SHP77 (cell line): ENCODE data around the gene SURF4.
A peak's percentile ranks its signal among the peaks of the same experiment; 100 is the strongest.

ENCODE experiments used
- DNase-seq, 2 experiments: peaks; one replicate each; lab custom pipeline; 2025; lab: John Stamatoyannopoulos, UW

Gene SURF4

DNA sequence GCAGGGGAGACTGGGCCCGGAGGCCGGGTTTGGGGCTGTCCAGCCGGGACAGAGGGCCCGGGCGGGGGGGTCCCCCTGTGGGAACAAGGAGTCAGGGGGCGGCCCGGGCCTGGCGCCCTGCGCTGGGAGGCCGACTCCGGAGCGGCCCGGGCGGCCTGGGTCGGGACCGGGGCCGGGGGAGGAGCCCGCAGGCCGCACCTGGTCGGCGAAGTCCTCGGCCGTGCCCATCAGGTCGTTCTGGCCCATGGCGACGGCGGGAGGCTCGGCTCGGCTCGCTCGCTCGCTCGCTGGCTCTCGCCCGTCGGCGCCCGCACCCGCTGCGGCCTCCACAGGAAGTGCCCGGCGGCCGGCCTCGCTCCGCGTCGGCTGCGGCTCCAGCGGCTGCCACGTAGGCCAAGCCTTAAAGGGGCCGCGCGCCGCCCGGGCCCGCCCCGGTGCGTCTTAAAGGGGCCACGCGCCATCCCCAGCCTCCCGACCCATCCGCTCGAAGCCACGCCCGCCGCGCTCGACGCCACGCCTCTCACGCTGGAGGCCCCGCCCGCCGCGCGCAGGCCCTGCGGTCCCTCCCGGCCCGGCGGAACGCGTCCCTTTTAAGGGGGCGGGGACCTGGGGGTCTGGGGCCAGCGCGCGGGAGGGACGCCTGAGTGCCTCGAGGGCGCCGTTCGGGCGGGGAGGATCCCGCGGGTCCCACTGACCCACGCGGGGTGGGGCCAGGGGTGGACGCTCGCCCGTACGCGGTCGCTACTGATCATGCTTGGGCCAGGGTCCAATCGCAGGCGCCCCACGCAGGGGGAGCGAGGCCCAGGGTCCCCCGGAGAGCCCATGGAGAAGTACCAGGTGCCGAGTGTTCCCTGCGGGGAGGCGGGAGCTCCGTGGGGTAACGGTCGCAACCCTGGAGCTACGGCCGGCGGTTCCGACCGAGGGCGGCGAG, at the start of gene SURF4, which contains the start of gene STKLD1:
Gene SURF4, minus strand, starts transcription at position 337 of the 931 bp plus-strand sequence. Its CDS starts 91 bp downstream, at position 246.
Gene STKLD1, plus strand, starts transcription at position 643 of the 931 bp plus-strand sequence. Its CDS starts 108 bp downstream, at position 751.
- DNase-seq, result peak; percentile 96 to 98

DNA sequence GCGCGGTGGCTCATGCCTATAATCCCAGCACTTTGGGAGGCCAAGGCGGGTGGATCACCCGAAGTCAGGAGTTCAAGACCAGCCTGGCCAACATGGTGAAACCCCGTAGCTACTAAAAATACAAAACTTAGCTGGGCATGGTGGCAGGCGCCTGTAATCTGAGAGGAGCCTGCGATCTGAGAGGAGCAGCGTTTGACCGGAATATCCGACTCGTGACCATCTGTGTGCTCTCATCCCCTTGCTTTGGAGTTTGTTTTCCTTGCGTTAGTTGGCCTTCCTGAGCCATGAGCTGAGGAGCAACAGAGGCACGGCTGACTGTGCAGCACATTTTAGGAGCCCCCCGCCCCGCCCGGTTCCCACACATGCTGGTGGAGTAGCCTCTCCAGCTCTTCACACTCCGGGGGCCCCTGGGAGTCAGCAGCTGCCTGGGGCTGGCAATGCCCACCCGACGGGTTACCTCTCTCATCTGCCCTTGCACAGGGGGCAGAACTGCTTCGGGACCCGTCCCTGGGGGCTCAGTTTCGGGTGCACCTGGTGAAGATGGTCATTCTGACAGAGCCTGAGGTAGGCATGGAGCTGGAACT, 49.3 kb upstream of the SURF4 start:
- no peak for DNase-seq

DNA sequence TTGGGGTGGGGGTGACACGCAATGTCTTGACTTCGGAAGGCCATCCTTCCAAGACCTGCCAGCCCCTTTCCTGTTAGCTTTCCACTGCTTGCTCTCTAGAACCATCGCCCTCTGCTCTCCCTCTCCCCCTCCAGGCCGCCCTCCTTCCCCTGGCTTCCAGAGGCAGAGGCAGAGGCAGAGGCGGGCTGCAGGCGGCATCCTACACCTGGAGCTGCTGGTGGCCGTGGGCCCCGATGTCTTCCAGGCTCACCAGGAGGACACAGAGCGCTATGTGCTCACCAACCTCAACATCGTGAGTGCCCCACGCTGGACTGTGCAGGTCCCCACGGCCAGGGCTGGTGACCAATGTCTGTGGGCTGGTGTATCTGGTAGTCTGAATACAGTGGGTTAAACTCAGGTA, 48.3 kb upstream of the SURF4 start:
- DNase-seq, result no peak

DNA sequence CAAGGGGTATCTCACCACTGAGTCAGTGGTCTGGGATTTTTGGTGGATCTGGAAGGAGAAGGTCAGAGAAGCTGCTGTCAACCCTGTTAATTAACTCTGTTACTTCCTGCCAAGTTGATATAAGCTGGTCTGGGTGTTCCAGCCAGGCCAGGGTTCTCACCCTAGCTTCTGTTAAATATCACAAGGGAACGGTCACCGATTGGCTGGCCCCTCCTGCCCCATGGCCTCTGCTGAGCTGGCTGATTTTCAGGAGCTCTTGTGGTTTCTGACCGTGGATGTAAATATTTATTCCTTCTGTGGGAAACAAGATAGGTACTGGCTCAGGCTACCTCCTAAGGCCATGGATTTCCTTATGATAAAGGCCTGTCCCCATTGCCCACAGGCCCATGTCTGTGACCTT, 47.4 kb upstream of the SURF4 start:
- DNase-seq, result no peak

DNA sequence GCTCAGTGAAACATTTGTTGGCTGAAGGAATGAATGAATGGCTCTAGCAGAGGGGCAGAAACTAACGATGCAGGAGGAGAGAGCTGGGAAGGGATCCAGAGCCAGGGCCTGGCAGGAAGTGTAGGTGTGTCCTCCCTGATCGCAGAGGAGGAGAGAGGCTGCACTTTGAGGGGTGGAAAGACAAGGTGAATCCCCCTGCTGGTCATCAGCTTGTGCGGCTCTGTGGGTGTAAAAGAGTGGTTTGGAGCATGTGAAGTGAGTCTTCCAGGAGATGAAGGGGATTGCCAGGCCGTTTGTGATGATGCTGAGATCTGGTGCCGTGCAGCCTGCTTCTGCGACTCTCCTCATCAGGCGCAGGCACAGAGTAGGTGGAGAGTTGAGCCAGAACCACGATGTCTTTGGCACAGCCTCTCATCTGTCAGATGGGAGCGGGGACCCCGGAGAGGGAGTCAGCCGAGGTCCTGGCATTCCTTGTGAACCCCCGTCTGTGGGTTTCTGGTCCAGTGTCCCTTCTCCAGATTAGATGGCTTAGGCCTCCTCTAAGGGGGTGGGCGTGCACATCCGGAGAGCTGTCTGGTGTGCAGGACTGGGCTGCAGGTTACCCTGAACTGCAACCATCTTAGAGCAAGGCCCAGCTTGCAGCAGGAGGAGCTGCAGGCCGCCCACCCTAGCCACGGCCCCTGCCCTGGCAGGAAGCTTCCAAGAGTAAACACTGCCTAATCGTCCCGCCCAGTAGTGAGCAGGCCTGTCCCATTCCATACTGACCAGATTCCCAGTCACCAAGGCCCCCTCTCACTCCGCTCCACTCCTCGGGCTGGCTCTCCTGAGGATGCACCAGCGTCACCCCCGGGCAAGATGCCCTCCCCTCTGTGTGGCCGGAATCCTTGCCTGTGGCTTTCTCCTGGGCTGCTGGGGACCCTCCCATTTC, 46.0 kb upstream of the SURF4 start, which contains the start of gene ADAMTS13:
Gene ADAMTS13, plus strand, starts transcription at position 753 of the 928 bp plus-strand sequence. Its CDS starts 77 bp downstream, at position 830.
- peak; percentile 19 to 47 for DNase-seq

DNA sequence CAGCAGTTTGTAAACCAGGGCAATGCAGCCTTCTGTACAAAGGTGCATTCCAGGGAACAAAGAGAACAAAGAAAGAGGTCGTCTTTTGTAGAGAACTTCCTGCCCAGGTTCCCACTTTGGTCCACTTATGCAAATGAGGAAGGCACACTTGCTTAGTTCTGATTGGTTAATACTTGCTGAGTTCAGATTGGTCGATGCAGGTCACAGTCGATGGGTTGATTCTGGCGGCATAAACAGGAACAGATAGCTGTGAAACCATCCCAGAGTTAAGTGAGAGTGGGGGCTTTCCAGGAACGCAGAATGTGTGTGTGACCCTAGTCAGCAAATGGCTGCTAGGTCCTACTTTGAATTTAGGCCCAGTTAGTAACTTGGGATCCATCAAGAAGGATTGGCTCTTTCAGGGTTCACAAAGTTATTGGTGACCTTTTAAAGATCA, 44.5 kb upstream of the SURF4 start:
- no peak for DNase-seq

DNA sequence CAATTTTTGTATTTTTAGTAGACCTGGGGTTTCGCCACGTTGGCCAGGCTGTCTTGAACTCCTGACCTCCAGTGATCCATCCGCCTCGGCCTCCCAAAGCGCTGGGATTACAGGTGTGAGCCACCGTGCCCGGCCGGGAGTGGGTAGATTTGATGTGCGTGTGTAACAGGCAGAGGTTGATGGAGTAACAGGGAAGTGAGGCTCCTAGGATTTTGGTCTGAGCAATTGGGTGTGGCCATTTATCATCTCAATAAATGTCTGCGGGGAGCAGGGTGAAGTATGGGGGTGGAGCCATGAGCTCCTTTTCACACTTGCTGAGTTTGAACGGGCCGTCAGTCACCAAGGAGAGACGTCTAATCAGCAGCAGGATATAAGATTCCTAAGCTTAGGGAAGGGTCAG, 43.1 kb upstream of the SURF4 start:
- DNase-seq, result no peak

DNA sequence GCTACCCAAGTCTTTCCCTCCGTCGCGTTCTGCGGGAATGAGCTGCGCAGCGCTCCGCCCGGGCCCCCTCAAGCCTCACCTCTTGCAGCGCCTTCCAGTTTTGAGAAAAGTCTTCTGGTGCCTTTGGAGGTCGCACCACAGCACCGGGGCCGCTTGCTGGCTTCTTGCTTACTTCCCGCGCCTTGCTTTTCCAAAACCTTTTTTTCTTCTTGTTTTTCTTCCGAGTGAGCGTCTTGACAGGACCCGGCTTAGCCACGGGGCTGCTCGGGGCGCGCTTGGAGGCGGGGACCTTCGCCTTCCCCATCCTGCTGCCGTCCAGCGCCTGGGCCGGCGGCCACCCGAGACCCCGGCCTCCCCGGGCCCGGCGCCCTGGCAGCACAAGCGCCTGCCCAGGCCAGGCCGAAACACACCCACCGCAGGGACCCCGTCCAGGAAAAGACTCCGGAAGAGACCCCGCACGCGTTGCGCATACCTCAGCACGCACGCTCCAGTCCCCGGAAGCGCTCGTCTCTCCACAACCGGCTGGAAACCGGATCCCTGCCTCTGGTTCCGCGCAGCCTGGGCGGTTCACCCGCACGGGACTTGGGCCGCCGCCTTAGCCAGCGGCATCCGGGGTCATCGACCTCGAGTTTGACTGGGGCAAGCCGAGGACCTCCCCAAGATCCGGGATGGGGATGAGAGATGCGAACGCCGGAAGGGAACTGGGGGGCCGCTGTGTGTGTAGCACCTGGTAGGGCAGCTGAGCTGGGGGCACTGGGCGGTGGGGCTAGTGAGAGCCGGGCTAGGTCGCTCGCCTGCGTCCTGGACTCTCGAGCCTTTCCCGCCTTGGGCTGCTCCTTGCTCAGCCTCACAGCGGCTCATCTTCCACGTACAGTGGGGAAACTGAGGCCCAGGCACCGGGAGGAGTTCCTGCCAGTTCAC, 41.9 kb upstream of the SURF4 start, which contains the start of gene REXO4:
Gene REXO4, minus strand, starts transcription at position 470 of the 921 bp plus-strand sequence. Its CDS starts 166 bp downstream, at position 304.
- DNase-seq, result peak; percentile 86 to 89

DNA sequence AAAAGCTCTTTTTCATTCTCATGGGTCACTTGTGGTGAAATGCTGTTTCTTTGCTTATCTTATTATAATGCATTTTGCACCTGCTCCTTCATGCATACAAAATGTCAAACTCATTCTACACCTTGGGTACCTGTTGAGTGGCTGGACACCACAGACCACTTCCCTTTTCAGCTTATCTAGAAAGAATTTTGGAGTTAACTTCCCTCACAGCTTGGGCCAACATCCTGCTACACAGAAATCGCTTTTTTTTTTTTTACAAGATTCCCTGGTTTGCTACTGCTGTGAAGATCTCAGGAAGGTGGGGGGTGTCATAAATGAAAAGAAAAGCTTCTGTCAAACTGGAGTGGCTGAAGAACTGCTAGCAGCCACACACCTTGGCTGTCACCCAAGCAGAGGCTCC, 39.3 kb upstream of the SURF4 start:
- DNase-seq, result no peak

DNA sequence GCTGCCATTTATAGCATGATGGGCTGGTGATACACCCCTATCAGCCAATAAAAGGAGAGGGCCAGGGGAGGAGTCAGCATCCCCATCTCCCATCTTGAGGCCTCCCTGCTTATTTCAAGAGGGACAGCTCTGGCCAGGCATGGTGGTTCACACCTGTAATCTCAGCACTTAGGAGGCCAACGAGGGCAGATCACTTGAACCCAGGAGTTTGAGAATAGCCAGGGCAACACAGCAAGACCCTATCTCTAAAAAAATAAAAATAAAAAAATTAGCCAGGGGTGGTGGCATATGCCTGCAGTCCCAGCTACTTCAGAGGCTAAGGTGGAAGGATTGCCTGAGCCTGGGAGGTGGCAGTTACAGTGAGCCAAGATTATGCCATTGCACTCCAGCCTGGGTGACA, 32.2 kb upstream of the SURF4 start:
- DNase-seq, result no peak

DNA sequence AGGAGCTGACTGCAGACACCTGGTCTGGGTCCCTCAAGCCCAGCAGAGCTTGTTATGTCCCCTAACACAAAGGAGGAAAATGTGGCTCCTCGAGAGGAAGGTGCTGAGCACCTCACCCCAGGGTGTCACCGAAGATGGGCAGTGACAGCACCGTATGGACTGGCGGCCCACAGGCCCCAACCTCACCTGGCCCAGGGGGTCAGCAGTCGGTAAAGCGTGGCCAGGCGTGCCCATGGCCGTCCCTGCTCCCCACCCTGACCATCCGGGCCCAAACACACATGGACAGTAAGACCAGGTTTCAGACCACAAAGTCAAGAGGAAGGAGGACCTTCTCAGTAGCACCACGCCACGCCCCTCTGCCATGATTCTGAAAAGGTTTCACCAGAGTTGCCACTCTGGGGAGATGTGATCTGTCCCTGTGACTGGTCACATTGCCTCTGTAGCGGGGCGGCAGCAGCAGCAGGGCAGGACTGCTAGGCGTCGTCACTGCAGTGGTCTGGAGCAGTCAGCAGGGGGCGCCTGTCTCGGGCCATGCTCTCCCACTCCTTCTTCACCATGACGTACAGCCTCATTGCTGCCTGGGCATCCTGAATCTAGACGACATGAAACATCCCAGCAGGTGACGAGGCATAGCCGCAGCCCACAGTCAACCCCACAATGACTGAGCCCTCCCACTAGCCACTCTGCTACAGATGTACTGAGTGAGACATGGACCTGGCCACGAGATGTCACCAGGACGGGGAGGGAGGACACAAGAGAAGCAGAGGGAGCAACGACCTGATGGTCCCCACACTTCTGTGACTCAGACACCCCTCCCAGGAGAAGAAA, 30.8 kb upstream of the SURF4 start:
- peak; percentile 55 to 58 for DNase-seq

DNA sequence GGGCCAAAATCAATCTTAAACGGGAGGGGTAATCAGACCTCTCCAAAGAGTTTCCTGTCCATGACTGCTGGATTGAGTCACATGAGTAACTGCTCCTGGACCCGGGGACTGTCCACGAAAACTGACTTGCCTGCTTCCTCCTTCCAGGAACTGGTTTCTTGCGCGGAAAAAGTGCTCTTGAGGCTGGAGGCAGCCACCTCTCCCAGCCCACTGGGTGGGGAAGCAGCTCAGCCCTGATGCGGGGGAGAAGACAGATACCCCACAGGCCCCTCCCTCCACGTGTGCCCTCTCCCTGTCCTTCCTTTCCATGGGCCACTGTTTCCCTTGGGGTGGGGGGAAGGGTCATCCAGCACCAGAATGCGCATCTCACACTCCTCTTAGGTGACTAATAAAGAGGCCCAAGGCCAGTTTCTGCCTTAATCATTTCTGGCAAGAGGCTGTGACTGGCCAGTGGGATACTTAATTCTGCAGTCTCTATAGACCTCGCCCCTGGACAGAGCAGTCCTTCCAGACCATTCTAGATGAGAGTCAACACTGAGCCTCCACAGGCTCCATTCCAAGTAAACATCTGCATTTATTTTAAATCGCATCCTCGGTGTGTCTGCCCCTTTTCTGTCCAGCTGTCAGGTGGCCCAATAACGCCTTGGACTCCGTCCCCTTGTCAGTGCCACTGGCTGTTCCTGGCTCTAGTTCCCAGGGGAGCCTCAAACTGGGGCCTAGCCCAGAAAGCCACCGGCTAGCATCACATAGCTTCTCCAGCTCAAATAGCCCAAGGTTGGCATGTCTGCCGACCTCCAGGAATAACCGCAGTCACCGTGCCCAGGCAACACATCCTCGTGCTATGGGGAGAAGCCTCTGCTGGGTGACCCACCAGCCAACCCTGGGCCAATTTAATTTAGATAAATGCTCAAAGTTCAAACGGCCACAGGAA, 29.9 kb upstream of the SURF4 start:
- no peak for DNase-seq

DNA sequence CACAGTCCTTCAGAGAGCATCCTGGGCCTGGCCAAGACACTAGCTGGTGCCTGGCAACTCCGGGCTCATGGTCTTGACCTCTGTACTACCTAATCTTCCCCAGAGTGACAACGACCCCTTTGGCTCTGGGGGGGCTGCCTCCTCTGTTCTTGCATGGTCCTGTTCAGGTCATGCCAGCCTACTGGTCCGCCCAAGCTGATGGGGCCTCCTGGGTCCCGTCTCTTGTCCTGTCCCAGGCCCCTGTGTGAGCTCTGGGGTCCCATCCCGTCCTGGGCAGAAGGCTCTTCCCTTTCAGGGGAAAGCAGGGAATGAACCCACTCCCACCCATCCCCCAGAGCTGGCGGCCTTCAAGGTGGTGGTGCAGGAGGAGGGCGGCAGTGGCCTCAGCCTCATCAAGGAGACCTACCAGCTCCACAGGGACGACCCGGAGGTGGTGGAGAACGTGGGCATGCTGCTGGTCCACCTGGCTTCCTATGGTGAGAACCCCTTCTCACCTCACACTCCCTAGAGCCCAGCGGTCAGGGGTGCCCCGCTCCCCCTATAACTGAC, 28.7 kb upstream of the SURF4 start:
- DNase-seq, result no peak

DNA sequence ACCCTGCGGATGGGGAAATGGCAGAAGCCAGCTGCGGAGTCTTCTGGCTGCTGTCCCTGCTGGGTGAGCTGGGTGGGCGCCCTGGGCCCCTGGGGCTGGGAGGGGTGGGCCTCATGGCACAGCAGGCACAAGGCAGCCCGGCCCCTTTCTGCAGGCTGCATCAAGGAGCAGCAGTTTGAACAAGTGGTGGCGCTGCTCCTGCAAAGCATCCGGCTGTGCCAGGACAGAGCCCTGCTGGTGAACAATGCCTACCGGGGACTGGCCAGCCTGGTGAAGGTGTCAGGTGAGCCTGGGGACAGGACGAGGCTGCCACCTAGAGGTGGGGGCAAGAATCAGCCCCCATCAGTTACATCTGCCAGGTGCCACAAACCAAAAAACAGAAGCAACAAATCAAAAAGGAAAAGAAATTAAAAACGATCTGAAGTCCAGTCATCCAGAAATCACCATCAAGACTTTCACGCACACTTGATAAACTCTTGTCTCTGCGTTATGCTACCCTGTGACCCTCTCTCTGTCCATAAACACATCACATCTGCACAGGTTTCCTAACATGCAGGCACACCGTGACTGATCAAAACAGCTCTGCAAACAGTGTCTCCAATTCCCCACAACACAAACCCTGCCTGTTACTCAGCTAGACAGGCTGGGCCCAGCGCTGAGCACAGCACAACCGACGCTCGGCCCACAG, 28.1 kb upstream of the SURF4 start:
- DNase-seq, result no peak

DNA sequence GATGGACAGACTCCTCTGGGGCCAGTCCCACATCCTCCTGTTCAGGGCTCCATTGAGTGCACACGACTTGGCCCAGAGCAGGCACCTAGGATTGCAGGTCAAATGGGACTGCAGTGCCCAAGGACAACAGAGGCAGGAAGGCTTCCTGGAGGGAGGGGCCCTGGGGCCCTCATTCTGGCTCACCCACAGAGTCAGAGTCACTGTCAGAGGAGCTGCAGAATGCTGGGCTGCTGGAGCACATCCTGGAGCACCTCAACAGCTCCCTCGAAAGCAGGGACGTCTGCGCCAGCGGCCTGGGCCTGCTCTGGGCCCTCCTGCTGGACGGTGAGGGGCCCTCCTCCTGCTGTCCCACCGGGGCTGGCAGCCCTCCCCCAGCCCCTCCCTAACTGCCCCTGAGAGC, 26.8 kb upstream of the SURF4 start:
- no peak for DNase-seq

DNA sequence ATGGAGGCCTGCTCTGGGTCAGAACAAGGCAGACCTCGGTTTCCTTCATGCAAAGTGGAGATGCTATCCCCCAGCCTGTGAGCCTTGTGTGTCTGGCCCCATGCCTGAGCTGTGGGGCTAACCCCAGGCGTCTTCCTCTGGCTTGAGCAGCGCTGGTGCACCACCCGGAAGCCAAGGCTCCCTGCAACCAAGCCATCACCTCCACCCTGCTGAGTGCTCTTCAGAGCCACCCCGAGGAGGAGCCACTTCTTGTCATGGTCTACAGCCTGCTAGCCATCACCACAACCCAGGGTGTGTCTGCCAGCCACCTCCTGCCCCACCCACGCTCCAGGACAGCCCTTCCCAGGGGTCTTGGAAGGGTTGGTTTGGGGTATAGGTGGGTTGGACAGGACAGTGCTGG, 25.7 kb upstream of the SURF4 start:
- no peak for DNase-seq

DNA sequence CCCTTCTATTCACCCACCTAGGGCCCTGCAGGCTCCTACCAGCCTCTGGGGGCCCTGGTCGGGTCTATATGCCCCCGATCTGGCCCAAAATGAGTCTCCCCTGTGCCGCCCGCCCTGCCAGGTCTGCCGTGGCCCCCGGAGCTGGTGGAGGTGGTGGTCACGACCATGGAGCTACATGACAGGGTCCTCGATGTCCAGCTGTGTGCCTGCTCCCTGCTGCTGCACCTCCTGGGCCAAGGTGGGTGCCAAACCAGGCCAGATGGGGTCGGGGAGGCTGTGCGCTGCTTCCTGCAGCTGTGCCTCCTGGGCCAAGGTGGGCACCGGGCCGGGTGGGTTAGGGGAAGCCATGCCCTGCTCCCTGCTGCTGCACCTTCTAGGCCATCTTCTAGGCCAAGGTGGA, 24.4 kb upstream of the SURF4 start:
- DNase-seq, result no peak

DNA sequence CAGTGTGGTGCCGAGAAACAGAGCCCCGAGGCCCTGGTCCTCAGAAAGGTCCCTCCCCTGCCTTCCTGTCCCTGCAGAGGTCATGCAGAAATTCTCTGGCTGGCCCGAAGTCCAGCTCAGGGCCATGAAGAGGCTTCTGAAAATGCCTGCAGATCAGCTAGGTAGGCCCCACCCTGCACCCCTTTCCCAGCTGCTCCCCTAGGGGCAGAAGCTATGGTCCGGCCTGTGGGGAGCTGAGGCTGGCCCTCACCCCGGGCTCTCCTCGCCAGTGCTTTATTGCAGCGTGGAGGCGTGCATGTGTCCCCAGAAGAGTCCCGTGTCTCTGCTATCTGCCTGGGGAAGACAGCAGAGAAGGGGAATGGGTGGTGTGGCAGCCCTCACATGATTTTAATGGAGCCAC, 22.0 kb upstream of the SURF4 start:
- no peak for DNase-seq
